ENCODE results near the gene DNMT1.
A peak's percentile ranks its signal among the peaks of the same experiment; 100 is the strongest.

DNMT1 gene

DNA sequence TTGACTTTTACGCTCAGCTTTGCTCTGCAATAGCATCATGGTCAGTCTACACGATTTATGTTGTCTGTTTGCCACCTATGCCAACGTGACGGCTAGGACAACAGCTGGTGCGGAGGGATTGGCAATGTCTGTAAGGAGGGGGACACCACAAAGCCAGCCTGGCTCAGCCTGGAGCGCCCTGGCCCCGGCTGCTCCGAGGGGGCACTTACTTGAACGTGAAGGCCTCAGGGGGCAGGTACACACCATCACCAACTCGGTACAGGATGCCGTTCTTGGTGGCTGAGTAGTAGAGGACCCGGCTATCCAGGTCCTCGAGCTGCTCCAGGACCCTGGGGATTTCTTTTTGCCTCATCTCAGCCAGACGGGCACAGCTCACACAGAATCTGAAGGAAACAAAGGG, 48.6 kb downstream of the DNMT1 start:
- Histone ChIP-seq H3K4me3 (no peak overlapping the region), H3K27ac (peak overlapping the region in 2 of 21 experiments; percentile 3 to 19)

GRCh38 chr19:10145031-10145430, 49.7 kb downstream of the DNMT1 start:
- Histone ChIP-seq H3K4me3 (no peak overlapping the region), H3K27ac (peak overlapping the region in 4 of 21 experiments; percentile 5 to 92 (median 88))

GRCh38 chr19:10144361-10144760, 50.4 kb downstream of the DNMT1 start:
- peak overlapping the region in 7 of 21 experiments; percentile 73 to 92 (median 90) for H3K27ac ChIP-seq
- H3K4me3 ChIP-seq: no peak overlapping the region

GRCh38 chr19:10143681-10144080, 51.1 kb downstream of the DNMT1 start:
- Histone ChIP-seq H3K4me3 (no peak overlapping the region), H3K27ac (peak overlapping the region in 13 of 21 experiments; percentile 1 to 92 (median 73))

GRCh38 chr19:10142701-10143375, 51.9 kb downstream of the DNMT1 start:
- Histone ChIP-seq H3K4me3 (no peak overlapping the region), H3K27ac (peak overlapping the region in 16 of 21 experiments; percentile 5 to 92 (median 70))

DNA sequence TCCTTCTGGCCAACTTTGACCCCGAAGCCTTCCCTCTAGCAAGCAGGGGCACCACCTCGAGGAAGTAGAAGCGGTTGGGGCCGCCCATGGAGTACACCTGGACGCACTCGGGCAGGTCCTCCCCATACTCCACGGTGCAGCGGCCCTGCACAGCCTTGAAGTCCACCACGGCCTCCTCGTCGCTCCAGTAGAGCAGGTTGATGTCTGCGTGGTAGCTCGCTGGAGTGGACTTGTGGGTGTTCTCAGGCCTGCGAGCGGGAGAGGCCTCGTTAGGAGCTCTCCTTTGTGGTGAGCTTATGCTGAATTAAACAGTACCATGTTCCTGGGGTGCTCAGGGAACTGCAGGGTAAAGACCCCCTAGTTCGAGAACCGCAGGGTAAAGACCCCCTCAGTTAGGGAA, 52.8 kb downstream of the DNMT1 start:
- no peak overlapping the region for H3K4me3 ChIP-seq
- H3K27ac ChIP-seq: peak overlapping the region in 15 of 21 experiments; percentile 8 to 92 (median 65)

GRCh38 chr19:10141479-10141878, 53.3 kb downstream of the DNMT1 start:
- H3K4me3 ChIP-seq: no peak overlapping the region
- H3K27ac ChIP-seq: peak overlapping the region in 5 of 21 experiments; percentile 79 to 92 (median 90)

DNA sequence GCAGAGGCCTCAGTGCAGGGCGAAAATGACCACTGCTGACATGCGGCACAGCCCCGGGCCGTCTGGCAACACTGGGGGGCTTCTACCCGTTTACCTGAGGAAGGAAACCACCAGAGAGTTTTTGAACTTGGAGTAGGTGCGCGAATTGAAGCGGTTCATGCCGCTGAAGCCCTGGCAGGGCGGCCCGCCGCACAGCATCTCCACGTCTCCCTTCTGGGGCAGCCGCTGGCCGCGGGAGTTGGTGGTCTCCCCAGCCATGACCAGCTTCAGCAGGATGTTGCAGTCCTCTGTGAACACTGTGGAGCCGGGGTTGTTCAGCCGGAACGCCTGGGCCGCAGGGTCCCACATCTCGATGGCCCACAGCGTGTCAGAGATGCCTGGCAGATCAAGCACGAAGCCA, 54.8 kb downstream of the DNMT1 start:
- H3K4me3 ChIP-seq: no peak overlapping the region
- no peak overlapping the region for H3K27ac ChIP-seq

DNA sequence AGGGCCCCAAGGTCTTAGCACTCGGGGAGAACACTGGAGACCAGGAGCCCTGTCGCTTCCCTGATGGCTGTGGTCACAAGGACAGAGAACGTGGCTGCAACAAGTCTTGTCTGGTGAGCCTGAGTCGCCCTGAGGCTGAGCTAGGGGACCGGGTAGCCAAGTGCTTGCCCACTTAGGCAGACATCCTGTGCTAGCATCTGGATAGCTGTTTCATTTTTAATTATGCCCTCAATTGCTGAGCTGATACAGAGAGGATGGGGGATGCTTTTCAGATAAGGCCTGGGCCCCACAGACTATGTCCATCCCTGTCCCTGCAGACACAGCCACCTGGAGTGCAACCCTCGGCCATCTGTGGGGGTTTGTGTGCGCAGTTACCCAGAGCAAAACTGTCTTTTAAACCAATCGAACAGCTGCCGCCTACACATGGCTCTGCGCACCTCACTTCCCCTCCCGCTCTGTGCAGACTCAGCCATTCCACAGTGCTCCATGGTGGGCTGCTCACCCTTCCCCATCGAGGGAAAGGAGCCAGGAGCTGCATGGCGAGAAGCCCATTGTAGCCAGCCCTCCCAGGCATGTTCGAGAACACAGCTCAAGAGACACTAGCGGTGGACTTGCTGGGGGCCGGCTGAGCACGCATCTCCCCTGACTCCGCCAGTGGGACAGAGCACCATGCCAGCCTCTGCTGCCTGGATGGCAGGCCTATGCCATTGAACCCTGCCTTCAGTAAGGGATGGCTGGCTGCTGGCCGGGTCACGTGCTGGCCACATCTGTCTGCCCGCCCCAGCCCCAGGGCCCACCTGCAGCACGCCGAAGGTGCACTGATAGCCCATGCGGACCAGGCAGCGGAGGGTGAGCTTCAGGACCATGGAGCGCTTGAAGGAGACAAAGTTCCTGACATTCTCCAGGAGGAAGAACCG, 55.6 kb downstream of the DNMT1 start:
- Histone ChIP-seq H3K27ac (peak overlapping the region in 1 of 21 experiments; percentile 10), H3K4me3 (no peak overlapping the region)

DNA sequence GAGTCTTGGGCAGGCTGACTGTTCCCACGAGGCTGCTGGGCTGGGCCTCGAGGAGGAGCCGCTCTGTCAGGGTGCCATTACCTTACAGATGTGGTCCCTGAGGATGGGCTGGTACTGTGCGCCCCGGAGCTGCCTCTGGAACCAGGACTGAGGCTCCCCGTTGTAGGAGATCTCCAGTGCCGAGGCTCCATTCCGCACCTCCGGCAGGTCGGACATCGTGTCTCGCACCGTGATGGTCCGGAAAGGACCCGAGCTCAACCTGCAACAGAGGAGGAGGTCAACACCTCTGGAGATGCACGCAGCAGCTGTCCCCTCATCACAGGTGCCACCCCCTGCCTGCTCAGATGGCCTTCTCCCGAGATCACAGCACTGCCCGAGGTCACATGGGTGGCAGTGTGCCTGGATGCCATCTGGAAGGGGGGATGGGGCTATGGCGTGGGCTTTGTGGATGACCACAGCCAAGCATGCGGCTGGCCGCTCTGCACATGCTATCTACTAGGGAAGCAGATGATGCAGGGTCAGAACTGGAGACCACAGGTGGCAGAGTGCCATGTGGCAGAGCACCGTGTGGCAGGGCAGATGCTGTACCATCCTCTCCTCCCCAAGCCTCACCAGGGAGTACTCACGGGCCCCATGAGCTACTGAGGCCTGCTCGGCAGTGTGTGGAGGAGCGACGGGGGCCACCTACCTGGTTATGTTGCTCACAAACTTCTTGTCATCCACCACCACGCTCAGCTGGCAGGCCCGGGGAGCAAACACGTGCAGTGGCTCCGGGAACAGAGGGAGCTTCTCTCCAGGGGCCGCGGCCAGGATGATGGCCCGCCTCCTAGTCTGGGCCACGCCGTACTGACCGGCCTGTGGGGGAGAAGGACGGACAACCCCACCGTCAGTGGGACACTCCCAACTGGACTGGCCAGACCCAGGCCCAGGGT, 56.7 kb downstream of the DNMT1 start:
- H3K27ac ChIP-seq: no peak overlapping the region

DNA sequence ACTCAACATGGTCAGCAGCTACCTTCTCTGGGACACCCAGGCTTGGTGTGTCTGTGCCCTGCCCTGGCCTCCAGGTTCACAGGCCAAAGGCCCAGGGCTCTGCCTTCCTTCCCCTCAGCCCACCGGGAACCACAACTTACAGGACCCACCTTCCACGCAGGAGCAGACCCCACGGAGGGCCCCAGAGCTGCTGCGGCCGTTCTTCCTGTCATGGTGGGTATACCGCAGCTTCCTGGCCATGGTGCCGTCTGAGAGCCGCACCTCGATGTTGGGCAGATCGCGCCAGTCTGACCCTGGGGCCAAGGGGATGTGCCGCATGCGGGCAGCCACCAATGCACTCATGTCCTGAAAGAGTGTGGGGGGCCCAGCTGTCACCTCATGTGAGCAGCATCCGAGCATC, 57.8 kb downstream of the DNMT1 start:
- Histone ChIP-seq H3K4me3 (no peak overlapping the region), H3K27ac (no peak overlapping the region)

More for the DNA sequence above, 56.7 kb downstream of the DNMT1 start:
- no peak overlapping the region for H3K4me3 ChIP-seq

- no peak overlapping the region for H3K4me3 ChIP-seq
These were observed 59.0 kb downstream of the DNMT1 start for GRCh38 chr19:10135551-10136334.

GRCh38 chr19:10134040-10134439, 60.7 kb downstream of the DNMT1 start:
- no peak overlapping the region for H3K4me3 ChIP-seq
- no peak overlapping the region for H3K27ac ChIP-seq

More at GRCh38 chr19:10135551-10136334, 59.0 kb downstream of the DNMT1 start:
- no peak overlapping the region for H3K27ac ChIP-seq

DNA sequence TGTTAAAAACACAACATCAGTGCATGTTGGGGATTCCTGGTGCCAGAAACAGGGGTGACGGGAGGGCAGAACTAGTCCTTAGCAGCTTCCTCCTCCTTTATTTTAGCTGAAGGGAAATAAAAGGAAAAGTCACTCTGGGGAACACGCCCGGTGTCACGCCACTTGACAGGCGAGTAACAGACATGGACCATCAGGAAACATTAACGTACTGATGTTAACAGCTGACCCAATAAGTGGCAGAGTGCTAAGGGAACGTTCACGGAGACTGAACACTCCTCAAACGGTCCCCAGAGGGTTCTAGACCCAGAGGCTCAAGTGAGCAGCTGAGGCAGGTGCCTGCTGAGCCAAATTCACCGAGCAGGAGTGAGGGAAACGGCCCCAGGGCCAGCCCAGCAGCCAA, 61.2 kb downstream of the DNMT1 start:
- Histone ChIP-seq H3K27ac (no peak overlapping the region), H3K4me3 (no peak overlapping the region)

DNA sequence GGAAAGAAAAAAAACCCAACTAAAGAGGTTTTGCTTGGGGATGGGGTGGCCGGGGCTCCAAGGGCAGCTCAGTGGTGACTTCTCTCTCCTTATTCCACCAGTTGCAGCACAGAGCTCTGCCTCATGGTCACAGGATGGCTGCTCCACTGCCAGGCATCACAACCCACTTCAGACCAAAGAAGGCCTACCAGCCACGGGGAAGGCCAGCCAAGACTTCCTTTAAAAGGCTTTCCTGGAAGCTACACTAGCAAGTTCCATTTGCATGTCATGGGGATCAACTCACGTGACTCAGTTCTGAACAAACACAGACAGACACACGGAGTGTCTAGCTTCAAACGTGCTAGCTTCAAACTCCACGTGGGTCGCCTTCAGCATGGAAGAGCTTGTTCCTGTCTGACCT, 61.8 kb downstream of the DNMT1 start:
- H3K4me3 ChIP-seq: no peak overlapping the region
- no peak overlapping the region for H3K27ac ChIP-seq

DNA sequence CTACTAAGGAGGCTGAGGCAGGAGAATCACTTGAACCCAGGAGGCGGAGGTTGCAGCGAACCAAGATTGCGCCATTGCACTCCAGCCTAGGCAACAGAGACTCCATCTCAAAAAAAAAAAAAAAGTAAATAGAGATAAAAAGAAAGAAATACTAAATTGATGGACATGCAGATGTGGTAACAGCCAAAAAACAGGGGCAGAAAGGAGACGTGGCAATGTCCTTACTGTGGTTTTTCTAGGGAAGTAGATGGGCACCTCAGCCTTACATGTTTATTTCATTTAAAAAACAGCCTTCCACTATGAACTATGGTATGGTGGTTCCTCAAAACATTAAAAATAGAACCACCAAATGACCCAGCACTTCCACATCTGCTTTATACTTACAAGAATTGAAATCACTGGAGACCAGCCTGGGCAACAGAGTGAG, 68.5 kb downstream of the DNMT1 start:
- no peak overlapping the region for H3K4me3 ChIP-seq
- peak overlapping the region in 5 of 21 experiments; percentile 36 to 70 (median 62) for H3K27ac ChIP-seq

- Histone ChIP-seq H3K27ac (no peak overlapping the region), H3K4me3 (no peak overlapping the region)
These were observed 70.3 kb downstream of the DNMT1 start for GRCh38 chr19:10124429-10124828.

DNA sequence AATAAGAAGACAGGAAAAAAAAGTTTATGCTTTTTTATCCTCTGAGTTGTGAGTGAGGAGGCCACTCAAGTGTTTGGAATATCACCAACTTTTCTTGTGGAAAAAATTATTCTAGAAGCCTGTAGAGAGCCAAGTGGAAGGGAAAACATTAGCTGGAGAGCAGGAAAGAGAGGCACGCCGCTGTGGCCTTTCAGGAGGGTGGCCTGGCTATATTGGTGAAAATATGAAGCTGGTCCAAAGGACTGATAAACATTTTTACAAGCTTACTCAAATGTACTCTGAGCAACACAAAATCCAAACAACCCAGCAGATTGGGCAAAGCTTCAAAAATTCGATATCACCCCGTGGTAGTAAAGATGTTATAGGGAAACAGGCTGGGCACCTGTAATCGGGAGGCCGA, 72.7 kb downstream of the DNMT1 start:
- Histone ChIP-seq H3K4me3 (no peak overlapping the region), H3K27ac (peak overlapping the region in 5 of 21 experiments; percentile 16 to 92 (median 35))

Measured in skin epidermis (tissue), 12 donors.